HG03045 (cell line): ENCODE measurements around the gene MBD6.
A peak's percentile ranks its signal among the peaks of the same experiment; 100 is the strongest.
"Not testable (repeated sequence)": the region's sequence is repeated elsewhere in the genome, so short reads cannot be mapped to it uniquely, and the experiment has no call there.

Source experiments
- ATAC-seq: cut with Tn5 transposase; IDR thresholded peaks from one replicate; pipeline ENCODE4 v1.9.1; 2021; ENCODE audit warnings: mild to moderate bottlenecking, moderate library complexity; ENCODE audit not compliant: unreplicated experiment

MBD6 gene

GRCh38 chr12:57488402-57489156 is 34.0 kb upstream of the MBD6 start:
- ATAC-seq, result peak; percentile 17

GRCh38 chr12:57489157-57489641 is 33.4 kb upstream of the MBD6 start:
- no peak for ATAC-seq

- no peak for ATAC-seq
Measured at GRCh38 chr12:57490126-57490525, 32.5 kb upstream of the MBD6 start.

- no peak for ATAC-seq
Measured at GRCh38 chr12:57491393-57492280, 31.0 kb upstream of the MBD6 start.

GRCh38 chr12:57495051-57495701 is 27.4 kb upstream of the MBD6 start:
- ATAC-seq, result not testable (repeated sequence)

- ATAC-seq, result no peak
Measured at GRCh38 chr12:57496822-57497221, 25.8 kb upstream of the MBD6 start.

- no peak for ATAC-seq
Measured at GRCh38 chr12:57497223-57498131, 25.1 kb upstream of the MBD6 start.

- ATAC-seq, result no peak
Measured at GRCh38 chr12:57498132-57498502, 24.5 kb upstream of the MBD6 start.

- no peak for ATAC-seq
Measured at GRCh38 chr12:57498571-57498970, 24.1 kb upstream of the MBD6 start.

GRCh38 chr12:57500213-57500612 is 22.4 kb upstream of the MBD6 start:
- no peak for ATAC-seq

- ATAC-seq, result not testable (repeated sequence)
Measured at GRCh38 chr12:57502311-57502969, 20.2 kb upstream of the MBD6 start.

- ATAC-seq, result not testable (repeated sequence)
Measured at GRCh38 chr12:57506541-57506940, 16.1 kb upstream of the MBD6 start.

- ATAC-seq, result not testable (repeated sequence)
Measured at GRCh38 chr12:57507796-57508195, 14.8 kb upstream of the MBD6 start.

GRCh38 chr12:57511161-57511560 is 11.5 kb upstream of the MBD6 start:
- no peak for ATAC-seq

GRCh38 chr12:57511588-57512325 is 10.9 kb upstream of the MBD6 start:
- ATAC-seq, result no peak

- ATAC-seq, result no peak
Measured at GRCh38 chr12:57512665-57513064, 10.0 kb upstream of the MBD6 start.

GRCh38 chr12:57513266-57513665 is 9.4 kb upstream of the MBD6 start:
- no peak for ATAC-seq

- ATAC-seq, result not testable (repeated sequence)
Measured at GRCh38 chr12:57513677-57514076, 8.9 kb upstream of the MBD6 start.

- not testable (repeated sequence) for ATAC-seq
Measured at GRCh38 chr12:57514246-57514645, 8.4 kb upstream of the MBD6 start.
